ENCODE measurements around the gene LRMDA.

LRMDA gene

DNA sequence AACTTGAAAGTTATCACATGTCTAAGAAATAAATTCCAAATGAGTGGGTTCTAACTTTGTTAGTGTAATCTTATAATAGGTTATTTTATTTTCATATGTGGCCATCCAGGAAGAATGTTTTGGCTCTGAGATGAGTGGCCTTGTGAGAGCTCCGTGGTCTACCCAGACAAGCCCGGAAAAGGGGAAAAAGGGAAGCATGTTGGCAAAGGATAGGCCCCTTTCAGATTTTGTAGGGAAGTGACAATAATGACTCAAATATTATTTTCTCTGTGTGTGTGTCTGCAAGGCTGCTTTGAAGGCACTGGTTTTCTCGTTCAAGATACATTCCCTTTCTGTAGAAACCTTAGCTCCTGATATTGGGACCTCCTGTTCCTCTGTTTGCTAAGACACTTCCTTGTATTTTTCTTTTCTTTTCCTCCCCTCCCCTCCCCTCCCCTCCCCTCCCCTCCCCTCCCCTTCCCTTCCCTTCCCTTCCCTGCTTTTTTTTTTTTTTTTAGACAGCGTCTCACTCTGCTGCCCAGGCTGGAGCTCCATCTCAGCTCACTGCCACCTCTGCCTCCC, 240.8 kb downstream of the LRMDA start:
- no peaks in the 10 kb centered on the region for H3K4me1 ChIP-seq (ENCODE audit: low read depth, poor library complexity, severe bottlenecking)
- no peaks in the 10 kb centered on the region for H3K79me2 ChIP-seq (ENCODE audit: insufficient read depth, low read depth)
- TF ChIP-seq, protein P1, sequence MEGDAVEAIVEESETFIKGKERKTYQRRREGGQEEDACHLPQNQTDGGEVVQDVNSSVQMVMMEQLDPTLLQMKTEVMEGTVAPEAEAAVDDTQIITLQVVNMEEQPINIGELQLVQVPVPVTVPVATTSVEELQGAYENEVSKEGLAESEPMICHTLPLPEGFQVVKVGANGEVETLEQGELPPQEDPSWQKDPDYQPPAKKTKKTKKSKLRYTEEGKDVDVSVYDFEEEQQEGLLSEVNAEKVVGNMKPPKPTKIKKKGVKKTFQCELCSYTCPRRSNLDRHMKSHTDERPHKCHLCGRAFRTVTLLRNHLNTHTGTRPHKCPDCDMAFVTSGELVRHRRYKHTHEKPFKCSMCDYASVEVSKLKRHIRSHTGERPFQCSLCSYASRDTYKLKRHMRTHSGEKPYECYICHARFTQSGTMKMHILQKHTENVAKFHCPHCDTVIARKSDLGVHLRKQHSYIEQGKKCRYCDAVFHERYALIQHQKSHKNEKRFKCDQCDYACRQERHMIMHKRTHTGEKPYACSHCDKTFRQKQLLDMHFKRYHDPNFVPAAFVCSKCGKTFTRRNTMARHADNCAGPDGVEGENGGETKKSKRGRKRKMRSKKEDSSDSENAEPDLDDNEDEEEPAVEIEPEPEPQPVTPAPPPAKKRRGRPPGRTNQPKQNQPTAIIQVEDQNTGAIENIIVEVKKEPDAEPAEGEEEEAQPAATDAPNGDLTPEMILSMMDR (conservative IDR thresholded peaks at IDR 0.05; ENCODE audit: low read depth, low read length): no peak
- no peaks in the 10 kb centered on the region for H4K20me1 ChIP-seq (ENCODE audit: insufficient read depth)
- no peak overlapping the region for H2AFZ ChIP-seq (ENCODE audit: low read depth)
- no peak overlapping the region for H3K4me3 ChIP-seq (IDR thresholded peaks at IDR 0.05; ENCODE audit: insufficient read depth, low read depth, low read length)
- H3K36me3 ChIP-seq (ENCODE audit: insufficient read depth): no peaks in the 10 kb centered on the region
- H3K27me3 ChIP-seq (ENCODE audit: insufficient read depth, low read depth): no peaks in the 10 kb centered on the region
- no peak overlapping the region for H3K4me2 ChIP-seq
- H3K27ac ChIP-seq: no peak overlapping the region
- no peak overlapping the region for H3K9ac ChIP-seq

DNA sequence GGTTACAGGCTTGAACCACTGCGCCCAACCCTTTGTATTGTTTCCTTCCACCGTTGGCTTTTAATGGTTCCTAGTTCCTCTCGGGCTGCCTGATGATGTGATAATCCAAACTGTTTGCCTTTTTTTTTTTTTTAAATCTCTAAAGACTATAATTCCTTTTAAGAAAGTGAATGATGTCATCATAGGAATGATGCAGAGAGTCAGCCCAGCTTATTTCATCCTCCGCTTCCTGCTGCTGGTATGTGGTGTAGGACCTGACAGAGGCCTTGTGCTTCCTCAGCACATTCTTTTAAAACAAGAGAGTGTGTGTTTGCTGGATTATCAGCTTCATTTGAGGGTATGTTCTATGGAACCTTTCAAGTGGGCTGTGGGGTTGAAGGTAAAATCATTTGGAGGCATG, 241.4 kb downstream of the LRMDA start:
- no peaks in the 10 kb centered on the region for H3K36me3 ChIP-seq (ENCODE audit: insufficient read depth)
- TF ChIP-seq, protein P1 (conservative IDR thresholded peaks at IDR 0.05; ENCODE audit: low read depth, low read length): no peak
- H3K9ac ChIP-seq: no peak overlapping the region
- H3K79me2 ChIP-seq (ENCODE audit: insufficient read depth, low read depth): no peaks in the 10 kb centered on the region
- H3K4me3 ChIP-seq (IDR thresholded peaks at IDR 0.05; ENCODE audit: insufficient read depth, low read depth, low read length): no peak overlapping the region
- H3K4me1 ChIP-seq (ENCODE audit: low read depth, poor library complexity, severe bottlenecking): no peaks in the 10 kb centered on the region
- no peaks in the 10 kb centered on the region for H4K20me1 ChIP-seq (ENCODE audit: insufficient read depth)
- H2AFZ ChIP-seq (ENCODE audit: low read depth): no peak overlapping the region
- no peaks in the 10 kb centered on the region for H3K27me3 ChIP-seq (ENCODE audit: insufficient read depth, low read depth)
- no peak overlapping the region for H3K27ac ChIP-seq
- H3K4me2 ChIP-seq: no peak overlapping the region

DNA sequence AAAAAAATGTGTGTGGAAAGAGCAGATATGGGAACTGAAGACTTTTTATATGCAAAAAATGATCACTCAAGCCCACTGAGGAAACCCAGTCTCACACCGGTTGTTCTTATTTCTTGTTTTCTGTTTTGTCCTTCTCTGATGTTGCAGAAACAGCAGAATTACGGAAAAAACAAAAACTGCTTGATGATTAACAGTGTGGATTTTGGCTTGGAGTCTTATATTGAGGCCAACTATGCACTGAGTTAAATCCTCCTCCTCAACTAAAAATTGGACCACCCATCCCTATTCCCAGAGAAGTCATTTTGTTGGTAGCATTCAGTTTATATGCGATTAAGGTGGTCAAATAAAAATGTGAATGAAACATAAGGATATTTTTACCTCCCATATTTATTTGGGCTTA, 246.1 kb downstream of the LRMDA start:
- TF ChIP-seq, protein P1 (conservative IDR thresholded peaks at IDR 0.05; ENCODE audit: low read depth, low read length): no peak
- H4K20me1 ChIP-seq (ENCODE audit: insufficient read depth): no peaks in the 10 kb centered on the region
- H2AFZ ChIP-seq (ENCODE audit: low read depth): no peak overlapping the region
- no peak overlapping the region for H3K4me2 ChIP-seq
- H3K27ac ChIP-seq: no peak overlapping the region
- H3K4me1 ChIP-seq (ENCODE audit: low read depth, poor library complexity, severe bottlenecking): no peaks in the 10 kb centered on the region
- no peaks in the 10 kb centered on the region for H3K79me2 ChIP-seq (ENCODE audit: insufficient read depth, low read depth)
- H3K27me3 ChIP-seq (ENCODE audit: insufficient read depth, low read depth): no peaks in the 10 kb centered on the region
- no peak overlapping the region for H3K4me3 ChIP-seq (IDR thresholded peaks at IDR 0.05; ENCODE audit: insufficient read depth, low read depth, low read length)
- H3K9ac ChIP-seq: no peak overlapping the region
- H3K36me3 ChIP-seq (ENCODE audit: insufficient read depth): no peaks in the 10 kb centered on the region

DNA sequence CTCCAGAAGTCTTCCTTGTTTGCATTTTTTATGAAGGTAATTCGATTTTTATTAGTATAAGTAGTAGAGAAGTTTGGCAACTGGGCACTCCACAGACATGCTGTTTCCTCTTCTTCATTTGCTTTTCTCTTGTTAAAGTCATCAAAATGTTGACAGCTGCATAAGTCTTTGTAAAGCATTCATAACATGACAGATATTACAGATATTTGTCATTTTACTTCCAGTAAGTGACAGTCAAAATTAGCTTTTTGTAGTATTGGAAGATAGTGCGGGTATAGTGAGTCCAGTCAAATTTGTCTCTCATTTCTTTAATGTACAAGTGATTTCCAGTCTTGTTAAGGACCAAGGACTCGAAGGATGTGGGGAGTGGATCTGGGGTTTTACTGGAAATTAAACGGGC, 247.1 kb downstream of the LRMDA start:
- H3K36me3 ChIP-seq (ENCODE audit: insufficient read depth): no peaks in the 10 kb centered on the region
- no peak overlapping the region for H3K27ac ChIP-seq
- no peaks in the 10 kb centered on the region for H3K27me3 ChIP-seq (ENCODE audit: insufficient read depth, low read depth)
- H3K4me2 ChIP-seq: no peak overlapping the region
- H3K9ac ChIP-seq: no peak overlapping the region
- H4K20me1 ChIP-seq (ENCODE audit: insufficient read depth): no peaks in the 10 kb centered on the region
- no peaks in the 10 kb centered on the region for H3K79me2 ChIP-seq (ENCODE audit: insufficient read depth, low read depth)
- no peak overlapping the region for H3K4me3 ChIP-seq (IDR thresholded peaks at IDR 0.05; ENCODE audit: insufficient read depth, low read depth, low read length)
- H2AFZ ChIP-seq (ENCODE audit: low read depth): no peak overlapping the region
- no peaks in the 10 kb centered on the region for H3K4me1 ChIP-seq (ENCODE audit: low read depth, poor library complexity, severe bottlenecking)
- TF ChIP-seq, protein P1 (conservative IDR thresholded peaks at IDR 0.05; ENCODE audit: low read depth, low read length): no peak
